ENCODE measurements around the gene LRSAM1. TPM values are rescaled to one million over a fixed set of nuclear protein-coding genes. Genes with fewer than 3 reads are reported as not detected.

LRSAM1 gene
- total RNA-seq, 4 donors from 2014 or later = 15.5 to 26.5 (median 20.2) TPM

GRCh38 chr9:127482662-127483061 lies 31.4 kb downstream of the LRSAM1 start:
- Histone ChIP-seq H3K4me3 (no peak overlapping the region), H3K27ac (no peak overlapping the region), H3K4me1 (no peaks in the 10 kb centered on the region), H3K27me3 (no peaks in the 10 kb centered on the region), H3K36me3 (peaks cover 0 to 98% of the 10 kb centered on the region in 2 donors), H3K9me3 (no peaks in the 10 kb centered on the region)
- TF ChIP-seq POLR2AphosphoS5 (IDR thresholded peaks at IDR 0.05) (no peak), EP300 (IDR thresholded peaks at IDR 0.05) (no peak), CTCF (IDR thresholded peaks at IDR 0.05) (no peak), POLR2A (IDR thresholded peaks at IDR 0.05) (no peak)
- WGBS, 2 donors (ENCODE audit: low coverage in 1 of 2) = 88 to 100% methylated on average over 2 to 9 of the region's 9 CpGs
- ATAC-seq = no peak

- H3K27me3 ChIP-seq = no peaks in the 10 kb centered on the region
- 83 to 84% methylated on average over 7 to 8 of the region's 11 CpGs for WGBS, 2 donors (ENCODE audit: low coverage in 1 of 2)
- no peaks in the 10 kb centered on the region for H3K4me1 ChIP-seq
- H3K36me3 ChIP-seq = peaks cover 0 to 98% of the 10 kb centered on the region in 2 donors
- no peak overlapping the region for H3K27ac ChIP-seq
- no peak for ATAC-seq
- H3K4me3 ChIP-seq = no peak overlapping the region
- no peak for TF ChIP-seq POLR2A (IDR thresholded peaks at IDR 0.05)
- TF ChIP-seq POLR2AphosphoS5 (IDR thresholded peaks at IDR 0.05) = no peak
- no peak for TF ChIP-seq CTCF (IDR thresholded peaks at IDR 0.05)
- TF ChIP-seq EP300 (IDR thresholded peaks at IDR 0.05) = no peak
- H3K9me3 ChIP-seq = no peaks in the 10 kb centered on the region
Observed at GRCh38 chr9:127485995-127486394, 34.7 kb downstream of the LRSAM1 start.

GRCh38 chr9:127488946-127489345 lies 37.6 kb downstream of the LRSAM1 start:
- 62 to 80% methylated on average over 1 to 2 of the region's 8 CpGs for WGBS, 2 donors (ENCODE audit: low coverage in 1 of 2)
- no peak overlapping the region for H3K4me3 ChIP-seq
- no peak for ATAC-seq
- no peaks in the 10 kb centered on the region for H3K27me3 ChIP-seq
- TF ChIP-seq CTCF (IDR thresholded peaks at IDR 0.05) (no peak), POLR2A (IDR thresholded peaks at IDR 0.05) (no peak), POLR2AphosphoS5 (IDR thresholded peaks at IDR 0.05) (no peak), EP300 (IDR thresholded peaks at IDR 0.05) (no peak)
- peaks cover 0 to 100% of the 10 kb centered on the region in 2 donors for H3K36me3 ChIP-seq
- no peaks in the 10 kb centered on the region for H3K4me1 ChIP-seq
- H3K9me3 ChIP-seq = no peaks in the 10 kb centered on the region
- H3K27ac ChIP-seq = no peak overlapping the region

- H3K4me1 ChIP-seq = peaks cover 0 to 1% (median 0%) of the 10 kb centered on the region in 3 donors
- 92% methylated on average over 2 of the region's 22 CpGs; no CpG with 5 or more reads in 1 of the 2 donors for WGBS, 2 donors (ENCODE audit: low coverage in 1 of 2)
- peaks cover 0 to 100% of the 10 kb centered on the region in 2 donors for H3K36me3 ChIP-seq
- ATAC-seq = no peak
- no peak overlapping the region for H3K27ac ChIP-seq
- TF ChIP-seq CTCF (IDR thresholded peaks at IDR 0.05) = no peak
- TF ChIP-seq POLR2AphosphoS5 (IDR thresholded peaks at IDR 0.05) = no peak
- no peak for TF ChIP-seq POLR2A (IDR thresholded peaks at IDR 0.05)
- TF ChIP-seq EP300 (IDR thresholded peaks at IDR 0.05) = no peak
- H3K9me3 ChIP-seq = no peaks in the 10 kb centered on the region
- H3K27me3 ChIP-seq = no peaks in the 10 kb centered on the region
- H3K4me3 ChIP-seq = no peak overlapping the region
Observed at GRCh38 chr9:127489471-127490115, 38.3 kb downstream of the LRSAM1 start.

All from gastroesophageal sphincter (tissue), 4 donors.